Fibroblast of mammary gland (primary cell): Measurements from ENCODE around the gene CCDC177.

Experiments used
- DNase-seq: peaks from one replicate; pipeline ENCODE4 v3.0.0-alpha.2; 2010; ENCODE audit warnings: low read depth
- H3K4me3 ChIP-seq: 2 replicates; pipeline ENCODE4 v1.5.1; 2011; ENCODE audit warnings: low read depth, mild to moderate bottlenecking, low read length, moderate library complexity; ENCODE audit not compliant: control insufficient read depth
- TF ChIP-seq, protein P1 (sequence below): conservative IDR thresholded peaks from 2 replicates; pipeline ENCODE4 v1.5.1; 2011; ENCODE audit warnings: low read depth, low read length, inconsistent platforms; ENCODE audit not compliant: control insufficient read depth, insufficient read depth

CCDC177 gene

DNA sequence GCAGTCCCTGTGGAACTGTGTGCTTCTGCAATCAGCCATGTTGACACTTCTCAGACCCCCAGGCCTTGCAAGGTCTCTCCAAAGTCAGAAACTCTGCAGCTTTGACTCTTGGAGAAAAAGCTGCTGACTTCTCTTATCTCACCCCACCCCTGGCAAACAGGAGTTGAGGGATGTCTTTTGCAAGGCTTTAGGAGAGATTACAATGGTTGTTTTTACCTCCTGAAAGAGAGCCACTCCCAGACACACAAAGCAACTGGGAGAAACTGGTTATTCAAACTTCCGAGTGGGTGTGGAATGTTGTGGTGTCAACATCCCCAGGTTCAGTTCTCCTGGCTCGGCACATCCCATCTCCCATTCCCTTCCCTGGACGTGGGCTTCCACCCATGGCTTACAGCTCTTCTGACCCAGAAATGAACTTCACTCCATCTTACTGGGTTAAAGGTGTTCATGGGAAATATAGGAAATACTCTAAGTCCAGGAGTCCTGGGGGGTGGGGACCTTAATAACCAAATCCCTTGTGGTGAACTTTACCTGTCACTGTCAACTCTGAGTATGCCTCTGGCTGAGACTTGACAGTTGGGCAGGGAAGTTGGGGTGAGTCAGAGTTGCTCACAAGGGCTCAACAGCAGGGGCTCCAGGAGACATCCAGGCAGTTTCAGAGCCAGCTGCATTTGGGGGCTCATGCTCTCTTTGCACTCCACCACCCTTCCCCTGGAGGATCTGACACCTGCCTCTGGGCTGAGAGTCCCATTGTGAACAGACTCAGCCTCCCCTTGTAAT is 41.9 kb downstream of the CCDC177 start:
- H3K4me3 ChIP-seq, result no peak overlapping the region
- TF ChIP-seq, protein P1, sequence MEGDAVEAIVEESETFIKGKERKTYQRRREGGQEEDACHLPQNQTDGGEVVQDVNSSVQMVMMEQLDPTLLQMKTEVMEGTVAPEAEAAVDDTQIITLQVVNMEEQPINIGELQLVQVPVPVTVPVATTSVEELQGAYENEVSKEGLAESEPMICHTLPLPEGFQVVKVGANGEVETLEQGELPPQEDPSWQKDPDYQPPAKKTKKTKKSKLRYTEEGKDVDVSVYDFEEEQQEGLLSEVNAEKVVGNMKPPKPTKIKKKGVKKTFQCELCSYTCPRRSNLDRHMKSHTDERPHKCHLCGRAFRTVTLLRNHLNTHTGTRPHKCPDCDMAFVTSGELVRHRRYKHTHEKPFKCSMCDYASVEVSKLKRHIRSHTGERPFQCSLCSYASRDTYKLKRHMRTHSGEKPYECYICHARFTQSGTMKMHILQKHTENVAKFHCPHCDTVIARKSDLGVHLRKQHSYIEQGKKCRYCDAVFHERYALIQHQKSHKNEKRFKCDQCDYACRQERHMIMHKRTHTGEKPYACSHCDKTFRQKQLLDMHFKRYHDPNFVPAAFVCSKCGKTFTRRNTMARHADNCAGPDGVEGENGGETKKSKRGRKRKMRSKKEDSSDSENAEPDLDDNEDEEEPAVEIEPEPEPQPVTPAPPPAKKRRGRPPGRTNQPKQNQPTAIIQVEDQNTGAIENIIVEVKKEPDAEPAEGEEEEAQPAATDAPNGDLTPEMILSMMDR, result no peak
- no peak for DNase-seq

DNA sequence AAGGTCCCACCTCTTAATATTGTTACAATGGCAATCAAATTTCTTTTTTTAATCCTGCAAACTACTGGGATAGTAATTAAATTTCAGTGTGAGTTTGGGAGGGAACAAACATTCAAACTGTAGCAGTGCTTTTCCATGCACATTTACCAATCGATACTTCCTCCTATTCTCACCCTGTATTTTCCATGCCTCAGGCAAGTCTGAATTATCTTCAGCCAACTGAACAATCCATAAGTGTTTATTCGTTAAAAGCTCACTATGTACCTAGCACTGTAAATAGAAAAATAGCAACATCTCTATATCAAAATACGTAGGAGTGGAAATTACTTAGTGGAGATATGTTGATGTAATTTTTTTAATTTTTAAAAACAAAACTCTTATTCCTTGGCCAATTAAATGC is 43.5 kb downstream of the CCDC177 start:
- DNase-seq, result no peak
- TF ChIP-seq, protein P1, result no peak
- H3K4me3 ChIP-seq, result no peak overlapping the region

DNA sequence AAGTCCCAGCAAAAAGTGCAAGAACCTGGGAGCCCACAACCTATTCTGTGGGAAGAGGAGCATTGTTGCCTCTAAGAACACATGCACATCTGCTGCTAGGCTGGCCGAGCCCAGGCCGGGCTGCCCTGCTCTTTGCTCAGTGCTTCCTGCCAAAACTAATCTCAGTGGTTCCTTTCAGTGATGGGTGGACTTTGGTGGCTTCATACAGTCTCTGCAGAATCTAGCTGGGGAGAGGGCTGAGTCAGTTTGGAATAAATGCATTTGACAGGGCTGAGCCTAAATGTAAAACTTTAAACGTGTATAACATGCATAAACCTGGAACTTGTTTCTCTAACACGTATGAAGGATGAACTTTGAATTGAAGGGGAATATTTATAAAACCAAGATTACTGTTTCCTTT is 44.6 kb downstream of the CCDC177 start:
- TF ChIP-seq, protein P1, result no peak
- DNase-seq, result no peak
- no peak overlapping the region for H3K4me3 ChIP-seq

DNA sequence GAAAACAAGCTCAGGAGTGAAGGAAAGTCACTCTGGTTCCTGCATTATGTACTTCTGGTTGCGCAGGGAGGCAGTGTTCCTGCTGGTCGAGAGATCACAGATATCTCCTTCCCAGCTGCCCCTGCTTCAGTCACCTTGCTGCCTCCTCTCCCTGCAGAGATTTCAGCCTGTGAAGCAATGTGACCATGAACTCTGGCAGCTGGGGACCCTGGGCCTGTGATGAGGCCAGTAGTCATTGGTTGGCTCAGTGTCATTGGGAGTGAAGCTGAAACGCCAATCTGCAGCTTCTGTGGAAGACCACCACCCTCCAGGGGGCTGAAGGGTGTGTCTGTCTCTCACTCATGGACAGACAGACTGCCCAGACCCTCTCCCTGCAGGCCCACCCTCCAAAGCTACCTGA is 45.1 kb downstream of the CCDC177 start:
- DNase-seq, result no peak
- TF ChIP-seq, protein P1, result no peak
- H3K4me3 ChIP-seq, result no peak overlapping the region

DNA sequence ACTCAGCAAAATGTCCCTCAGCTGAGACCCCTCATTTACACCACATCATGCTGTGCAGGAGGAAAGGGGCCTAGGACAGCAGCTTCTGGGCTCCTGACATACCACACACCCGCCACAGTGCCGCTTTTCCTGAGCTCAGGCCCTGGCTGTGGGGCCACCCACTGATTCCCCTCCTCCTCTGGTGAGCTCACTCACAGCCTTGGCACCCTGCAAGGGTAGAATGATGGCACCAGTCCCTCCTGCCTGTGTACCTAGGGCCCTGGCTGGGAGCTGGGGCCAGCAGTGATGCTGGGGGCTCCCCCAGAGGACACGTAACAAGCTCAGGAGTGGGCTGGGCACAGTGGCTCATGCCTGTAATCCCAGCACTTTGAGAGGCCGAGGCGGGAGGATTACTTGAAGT is 45.7 kb downstream of the CCDC177 start:
- DNase-seq, result no peak
- TF ChIP-seq, protein P1, result no peak
- no peak overlapping the region for H3K4me3 ChIP-seq

DNA sequence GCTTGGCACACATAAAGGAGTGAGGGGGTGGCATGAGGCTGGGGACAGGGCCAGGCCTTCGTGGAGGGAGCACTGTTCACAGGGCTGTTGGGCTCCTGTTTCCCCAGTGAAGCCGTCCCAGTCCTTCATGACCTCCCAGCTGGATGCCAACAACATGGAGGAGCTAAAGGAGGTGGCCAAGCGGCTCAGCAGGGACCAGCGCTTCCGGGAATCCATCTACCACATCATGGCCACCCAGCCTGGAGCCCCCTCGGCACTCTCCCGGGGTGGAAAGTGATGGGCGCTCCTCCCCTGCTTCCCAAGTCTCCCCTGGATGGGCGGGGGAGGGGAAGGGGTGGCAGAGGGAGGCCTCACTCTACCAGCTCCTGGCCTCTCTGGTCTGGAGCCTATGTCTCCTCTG is 46.5 kb downstream of the CCDC177 start:
- no peak for DNase-seq
- H3K4me3 ChIP-seq, result no peak overlapping the region
- TF ChIP-seq, protein P1, result no peak
